ENCODE results near the gene ANKRD55.
A peak's percentile ranks its signal among the peaks of the same experiment; 100 is the strongest.

ANKRD55 gene

DNA sequence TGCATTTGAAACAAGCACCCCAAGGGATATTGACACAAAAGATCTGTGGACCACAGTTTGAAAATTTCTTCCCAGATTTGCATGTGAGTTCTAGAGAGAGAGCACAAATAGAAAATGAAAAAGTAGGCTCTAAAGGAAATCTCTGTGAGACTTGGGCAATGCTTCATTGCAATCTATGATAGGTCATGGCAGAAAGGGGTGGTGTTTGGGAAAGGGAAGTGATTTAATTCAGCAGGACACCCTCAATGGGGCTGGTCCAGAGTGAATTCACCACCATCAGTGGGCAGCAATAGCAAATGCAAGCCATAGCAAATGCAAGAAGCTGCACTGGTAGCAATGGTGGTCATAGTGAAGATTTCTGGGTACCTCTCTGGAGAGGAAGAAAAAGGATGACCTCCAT lies 58.1 kb downstream of the ANKRD55 start:
- no peak overlapping the region for H2BK120ac ChIP-seq (ENCODE audit: low read depth, low read length)
- no peak overlapping the region for H3K4ac ChIP-seq (ENCODE audit: low read length)
- H3K9ac ChIP-seq (ENCODE audit: low read depth, low read length, poor library complexity), result no peak overlapping the region
- H3K23ac ChIP-seq (ENCODE audit: low read depth, low read length, poor library complexity), result no peak overlapping the region
- H2BK5ac ChIP-seq (ENCODE audit: low read length), result no peak overlapping the region
- H3K4me1 ChIP-seq (ENCODE audit: control insufficient read depth in 2 of 2, insufficient read depth in 1 of 2, low read depth in 1 of 2, low read length in 2 of 2), result peaks cover 4 to 5% of the 10 kb centered on the region in 2 donors
- H2BK15ac ChIP-seq (ENCODE audit: low read length), result no peak overlapping the region
- no peak overlapping the region for H3K4me3 ChIP-seq (ENCODE audit: low read length in 2 of 2)
- H3K4me2 ChIP-seq (ENCODE audit: insufficient read depth, low read length, poor library complexity, severe bottlenecking), result no peak overlapping the region
- no peak overlapping the region for H2AK5ac ChIP-seq (ENCODE audit: low read depth, low read length)
- H3K18ac ChIP-seq (ENCODE audit: low read length), result no peak overlapping the region
- H2BK12ac ChIP-seq (ENCODE audit: low read length), result no peak overlapping the region
- H4K91ac ChIP-seq (ENCODE audit: low read depth, low read length, poor library complexity), result no peak overlapping the region
- no peaks in the 10 kb centered on the region for H3K36me3 ChIP-seq (replicated peaks in 1 of 2; ENCODE audit: control insufficient read depth in 2 of 2, insufficient read depth in 2 of 2, low read length in 2 of 2)
- no peaks in the 10 kb centered on the region for H3K9me3 ChIP-seq (replicated peaks in 1 of 2; ENCODE audit: control insufficient read depth in 2 of 2, insufficient read depth in 1 of 2, low read depth in 1 of 2, low read length in 2 of 2)
- H3K27me3 ChIP-seq (ENCODE audit: control insufficient read depth in 3 of 3, insufficient read depth in 3 of 3, low read depth in 1 of 3, low read length in 3 of 3), result no peaks in the 10 kb centered on the region
- H4K8ac ChIP-seq (ENCODE audit: low read depth, low read length), result no peak overlapping the region
- H3K27ac ChIP-seq (replicated peaks; ENCODE audit: low read length), result no peak overlapping the region
- DNase-seq (ENCODE audit: low spot score), result no peak
- H2AFZ ChIP-seq (ENCODE audit: low read length), result peak overlapping the region; percentile 55
- H3K14ac ChIP-seq (ENCODE audit: low read length), result no peak overlapping the region
- H3K79me1 ChIP-seq (ENCODE audit: low read depth, low read length), result no peaks in the 10 kb centered on the region

DNA sequence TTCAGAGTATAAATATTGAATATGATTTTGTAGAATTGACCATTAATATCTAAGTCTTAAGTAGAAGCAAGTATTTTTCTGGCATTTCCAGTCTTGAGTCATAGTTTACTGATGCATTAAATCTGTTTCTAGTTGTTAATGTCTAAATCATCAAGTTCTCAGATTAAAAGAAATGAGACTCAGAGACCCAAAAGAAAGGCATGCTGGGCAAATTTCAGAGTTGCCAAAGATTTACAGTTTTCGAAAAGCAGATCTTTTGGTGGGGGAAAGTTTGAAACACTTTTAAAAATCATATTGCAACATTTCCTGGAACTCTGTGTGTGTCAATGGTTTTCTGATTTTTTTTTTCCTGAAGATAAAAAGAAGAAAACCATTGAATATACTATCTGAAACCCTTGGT lies 60.9 kb downstream of the ANKRD55 start:
- Histone ChIP-seq H4K91ac (ENCODE audit: low read depth, low read length, poor library complexity) (no peak overlapping the region), H3K14ac (ENCODE audit: low read length) (no peak overlapping the region), H3K4ac (ENCODE audit: low read length) (no peak overlapping the region), H2AK5ac (ENCODE audit: low read depth, low read length) (no peak overlapping the region), H2BK12ac (ENCODE audit: low read length) (no peak overlapping the region), H4K8ac (ENCODE audit: low read depth, low read length) (no peak overlapping the region), H2AFZ (ENCODE audit: low read length) (no peak overlapping the region), H3K9me3 (replicated peaks in 1 of 2; ENCODE audit: control insufficient read depth in 2 of 2, insufficient read depth in 1 of 2, low read depth in 1 of 2, low read length in 2 of 2) (no peaks in the 10 kb centered on the region), H2BK120ac (ENCODE audit: low read depth, low read length) (no peak overlapping the region), H3K36me3 (replicated peaks in 1 of 2; ENCODE audit: control insufficient read depth in 2 of 2, insufficient read depth in 2 of 2, low read length in 2 of 2) (no peaks in the 10 kb centered on the region), H3K18ac (ENCODE audit: low read length) (no peak overlapping the region), H3K27ac (replicated peaks; ENCODE audit: low read length) (no peak overlapping the region), H3K4me1 (ENCODE audit: control insufficient read depth in 2 of 2, insufficient read depth in 1 of 2, low read depth in 1 of 2, low read length in 2 of 2) (peaks cover 4 to 5% of the 10 kb centered on the region in 2 donors), H2BK15ac (ENCODE audit: low read length) (no peak overlapping the region), H2BK5ac (ENCODE audit: low read length) (no peak overlapping the region), H3K27me3 (ENCODE audit: control insufficient read depth in 3 of 3, insufficient read depth in 3 of 3, low read depth in 1 of 3, low read length in 3 of 3) (no peaks in the 10 kb centered on the region), H3K4me2 (ENCODE audit: insufficient read depth, low read length, poor library complexity, severe bottlenecking) (no peak overlapping the region), H3K79me1 (ENCODE audit: low read depth, low read length) (no peaks in the 10 kb centered on the region), H3K4me3 (ENCODE audit: low read length in 2 of 2) (no peak overlapping the region), H3K9ac (ENCODE audit: low read depth, low read length, poor library complexity) (no peak overlapping the region), H3K23ac (ENCODE audit: low read depth, low read length, poor library complexity) (no peak overlapping the region)
- no peak for DNase-seq (ENCODE audit: low spot score)
- no CpG with 5 or more reads among the region's 1 CpG for WGBS, 2 donors (ENCODE audit: extremely low coverage in 2 of 2, insufficient read length in 2 of 2, insufficient replicate concordance in 1 of 2)

DNA sequence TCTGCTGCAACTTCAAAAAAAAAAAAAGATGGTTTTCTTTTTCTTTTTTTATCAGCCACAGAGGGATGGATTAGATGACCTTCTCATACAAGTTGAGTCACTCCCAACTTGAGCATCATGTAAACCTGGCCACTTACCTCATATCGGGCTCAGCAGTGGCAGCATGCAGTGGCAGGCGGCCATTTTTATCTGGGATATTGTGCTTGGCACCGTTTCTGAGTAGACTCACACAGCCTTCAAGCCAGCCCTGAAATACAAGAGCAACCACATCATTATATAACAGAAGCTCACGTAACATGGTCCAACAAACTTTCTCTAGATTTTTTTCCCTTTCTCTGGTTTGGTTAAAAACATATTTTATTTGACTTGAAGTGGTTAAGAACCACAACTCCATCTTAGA lies 62.6 kb downstream of the ANKRD55 start:
- no peak for DNase-seq (ENCODE audit: low spot score)
- Histone ChIP-seq H3K27me3 (ENCODE audit: control insufficient read depth in 3 of 3, insufficient read depth in 3 of 3, low read depth in 1 of 3, low read length in 3 of 3) (no peaks in the 10 kb centered on the region), H2BK5ac (ENCODE audit: low read length) (no peak overlapping the region), H3K4me3 (ENCODE audit: low read length in 2 of 2) (no peak overlapping the region), H3K36me3 (replicated peaks in 1 of 2; ENCODE audit: control insufficient read depth in 2 of 2, insufficient read depth in 2 of 2, low read length in 2 of 2) (no peaks in the 10 kb centered on the region), H3K4ac (ENCODE audit: low read length) (no peak overlapping the region), H2BK15ac (ENCODE audit: low read length) (no peak overlapping the region), H3K9ac (ENCODE audit: low read depth, low read length, poor library complexity) (no peak overlapping the region), H2BK12ac (ENCODE audit: low read length) (no peak overlapping the region), H3K23ac (ENCODE audit: low read depth, low read length, poor library complexity) (no peak overlapping the region), H3K14ac (ENCODE audit: low read length) (no peak overlapping the region), H2AK5ac (ENCODE audit: low read depth, low read length) (no peak overlapping the region), H2AFZ (ENCODE audit: low read length) (no peak overlapping the region), H3K18ac (ENCODE audit: low read length) (no peak overlapping the region), H4K8ac (ENCODE audit: low read depth, low read length) (no peak overlapping the region), H3K27ac (replicated peaks; ENCODE audit: low read length) (no peak overlapping the region), H3K4me1 (ENCODE audit: control insufficient read depth in 2 of 2, insufficient read depth in 1 of 2, low read depth in 1 of 2, low read length in 2 of 2) (peaks cover 2 to 4% of the 10 kb centered on the region in 2 donors), H4K91ac (ENCODE audit: low read depth, low read length, poor library complexity) (no peak overlapping the region), H3K79me1 (ENCODE audit: low read depth, low read length) (no peaks in the 10 kb centered on the region), H2BK120ac (ENCODE audit: low read depth, low read length) (no peak overlapping the region), H3K4me2 (ENCODE audit: insufficient read depth, low read length, poor library complexity, severe bottlenecking) (no peak overlapping the region), H3K9me3 (replicated peaks in 1 of 2; ENCODE audit: control insufficient read depth in 2 of 2, insufficient read depth in 1 of 2, low read depth in 1 of 2, low read length in 2 of 2) (no peaks in the 10 kb centered on the region)
- no CpG with 5 or more reads among the region's 4 CpGs for WGBS, 2 donors (ENCODE audit: extremely low coverage in 2 of 2, insufficient read length in 2 of 2, insufficient replicate concordance in 1 of 2)

DNA sequence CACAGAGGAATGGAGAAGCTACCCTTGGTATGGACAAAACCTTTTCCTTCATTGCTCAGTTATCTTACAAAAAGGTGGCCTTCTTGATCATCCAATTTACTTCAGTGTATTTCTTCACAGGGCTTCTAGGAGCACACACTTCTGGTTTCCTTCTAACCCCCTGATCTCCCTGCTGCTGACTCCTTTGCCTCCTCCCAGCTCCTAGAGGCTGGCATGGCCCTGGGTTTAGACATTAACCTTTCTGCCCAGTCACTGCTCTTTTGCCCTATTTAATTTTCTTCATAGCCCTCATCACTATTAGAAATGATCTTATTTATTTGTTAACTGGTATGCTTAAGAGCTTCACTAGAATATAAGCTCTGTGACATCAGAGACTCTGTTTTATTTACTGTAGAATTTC lies 63.2 kb downstream of the ANKRD55 start:
- Histone ChIP-seq H4K91ac (ENCODE audit: low read depth, low read length, poor library complexity) (no peak overlapping the region), H2BK12ac (ENCODE audit: low read length) (no peak overlapping the region), H3K27me3 (ENCODE audit: control insufficient read depth in 3 of 3, insufficient read depth in 3 of 3, low read depth in 1 of 3, low read length in 3 of 3) (no peaks in the 10 kb centered on the region), H3K4me2 (ENCODE audit: insufficient read depth, low read length, poor library complexity, severe bottlenecking) (no peak overlapping the region), H3K23ac (ENCODE audit: low read depth, low read length, poor library complexity) (no peak overlapping the region), H3K18ac (ENCODE audit: low read length) (no peak overlapping the region), H3K36me3 (replicated peaks in 1 of 2; ENCODE audit: control insufficient read depth in 2 of 2, insufficient read depth in 2 of 2, low read length in 2 of 2) (no peaks in the 10 kb centered on the region), H3K4me3 (ENCODE audit: low read length in 2 of 2) (no peak overlapping the region), H3K4ac (ENCODE audit: low read length) (no peak overlapping the region), H2BK15ac (ENCODE audit: low read length) (no peak overlapping the region), H2AFZ (ENCODE audit: low read length) (no peak overlapping the region), H2BK5ac (ENCODE audit: low read length) (no peak overlapping the region), H3K14ac (ENCODE audit: low read length) (no peak overlapping the region), H3K9me3 (replicated peaks in 1 of 2; ENCODE audit: control insufficient read depth in 2 of 2, insufficient read depth in 1 of 2, low read depth in 1 of 2, low read length in 2 of 2) (no peaks in the 10 kb centered on the region), H4K8ac (ENCODE audit: low read depth, low read length) (no peak overlapping the region), H3K27ac (replicated peaks; ENCODE audit: low read length) (no peak overlapping the region), H3K79me1 (ENCODE audit: low read depth, low read length) (no peaks in the 10 kb centered on the region), H2BK120ac (ENCODE audit: low read depth, low read length) (no peak overlapping the region), H3K4me1 (ENCODE audit: control insufficient read depth in 2 of 2, insufficient read depth in 1 of 2, low read depth in 1 of 2, low read length in 2 of 2) (peaks cover 0 to 2% of the 10 kb centered on the region in 2 donors), H2AK5ac (ENCODE audit: low read depth, low read length) (no peak overlapping the region), H3K9ac (ENCODE audit: low read depth, low read length, poor library complexity) (no peak overlapping the region)
- DNase-seq (ENCODE audit: low spot score), result no peak
